HepG2 (cell line): ENCODE measurements around the gene CNKSR3. TPM values are rescaled to one million over a fixed set of nuclear protein-coding genes. Genes with fewer than 3 reads are reported as not detected.

ENCODE experiments used
- ATAC-seq: fragments of 200-7000 bp; cut with Tn5 transposase; 3 replicates; pipeline ENCODE4 v1.9.1; 2020; ENCODE audit warnings: mild to moderate bottlenecking, moderate library complexity
- BruUV-seq: library from RNA; stranded (reverse); fragments of 400-500 nt; replicated peaks from 2 replicates; lab custom pipeline; 2021; lab: Mats Ljungman, UMichigan
- CTCF ChIA-PET: fragments of 300-600 bp; formaldehyde crosslinking; extraction: SDS; loops from one replicate; lab custom pipeline; 2021; ENCODE audit warnings: low total read pairs, inconsistent platforms, low intra/inter-chr PET ratio; lab: Yijun Ruan, JAX
- POLR2A ChIA-PET: fragments of 350-600 bp; sonication (Branson Sonifier 250); formaldehyde crosslinking; loops from one replicate; lab custom pipeline; 2020; ENCODE audit warnings: antibody characterized with exemption, inconsistent platforms; lab: Yijun Ruan, JAX
- DNase-seq: peaks from one replicate; pipeline ENCODE4 v3.0.0-alpha.2; 2015; ENCODE audit warnings: low spot score
- FAIRE-seq: peaks from 3 replicates; lab custom pipeline; 2011; peaks lifted over from hg19 to GRCh38; lab: Jason Lieb, UNC
- H2AFZ ChIP-seq: one replicate; pipeline ENCODE4 v1.6.1; 2011; ENCODE audit warnings: low read length, inconsistent platforms
- H3K27ac ChIP-seq: fragments of 300-600 bp; 3 replicates; pipeline ENCODE4 v1.8.0; 2011; ENCODE audit warnings: mixed run types, mild to moderate bottlenecking, mixed read lengths, low read length, inconsistent platforms; ENCODE audit not compliant: insufficient read depth; ENCODE audit errors: extremely low read length
- H3K27me3 ChIP-seq, 2 experiments: fragments of 200-600 bp in 1 of 2; 2 replicates in 1 of 2; 3 replicates in 1 of 2; pipeline versions ENCODE4 v1.6.0 to v1.8.0; 2011; ENCODE audit warnings: low read length in 2 of 2, mild to moderate bottlenecking in 2 of 2, moderate library complexity in 2 of 2, inconsistent platforms in 1 of 2; ENCODE audit not compliant: insufficient read depth in 2 of 2, control insufficient read depth in 1 of 2
- H3K36me3 ChIP-seq, 2 experiments: fragments of 200-600 bp in 1 of 2; replicated peaks in 1 of 2; 2 replicates in 1 of 2; 3 replicates in 1 of 2; pipeline versions ENCODE4 v1.5.1 to v1.8.0; 2011; ENCODE audit warnings: low read length in 2 of 2, inconsistent platforms in 1 of 2; ENCODE audit not compliant: insufficient read depth in 2 of 2, control insufficient read depth in 1 of 2
- H3K4me1 ChIP-seq: 2 replicates; pipeline ENCODE4 v1.5.1; 2012; ENCODE audit warnings: low read length, inconsistent platforms; ENCODE audit not compliant: insufficient read depth
- H3K4me2 ChIP-seq: 2 replicates; pipeline ENCODE4 v1.6.0; 2011; ENCODE audit warnings: low read depth, low read length, inconsistent platforms
- H3K4me3 ChIP-seq, 3 experiments: fragments of 200-600 bp in 1 of 3; sonication (generic), shearing (Covaris generic) in 1 of 3; replicated peaks in 1 of 3; 2 replicates each; pipeline ENCODE4 v1.5.1; 2011 to 2016; ENCODE audit warnings: low read length in 3 of 3, inconsistent platforms in 2 of 3, low read depth in 2 of 3, mild to moderate bottlenecking in 2 of 3, control low read depth in 1 of 3, mixed read lengths in 1 of 3; ENCODE audit not compliant: insufficient read depth in 1 of 3
- H3K79me2 ChIP-seq: one replicate; pipeline ENCODE4 v1.6.1; 2011; ENCODE audit warnings: low read length, inconsistent platforms; ENCODE audit not compliant: insufficient read depth
- H3K9ac ChIP-seq: 2 replicates; pipeline ENCODE4 v1.6.0; 2011; ENCODE audit warnings: mild to moderate bottlenecking, low read depth, low read length, inconsistent platforms; ENCODE audit not compliant: insufficient read depth
- H3K9me3 ChIP-seq: 2 replicates; pipeline ENCODE4 v1.5.1; 2012; ENCODE audit warnings: mild to moderate bottlenecking, low read length
- H4K20me1 ChIP-seq: 2 replicates; pipeline ENCODE4 v1.6.0; 2011; ENCODE audit warnings: inconsistent platforms, mild to moderate bottlenecking, low read length, moderate library complexity; ENCODE audit not compliant: insufficient read depth
- ATRX ChIP-seq: sonication (generic); formaldehyde crosslinking; IDR thresholded peaks from 2 replicates; pipeline ENCODE4 v1.4.0; 2020; ENCODE audit warnings: missing genetic modification reagents, borderline replicate concordance
- CREBL2 ChIP-seq: sonication (generic); formaldehyde crosslinking; IDR thresholded peaks from 2 replicates; pipeline ENCODE4 v1.8.1; 2023; ENCODE audit warnings: missing genetic modification reagents, mild to moderate bottlenecking, borderline replicate concordance
- E2F2 ChIP-seq: sonication (generic); formaldehyde crosslinking; IDR thresholded peaks from 2 replicates; pipeline ENCODE4 v1.4.0; 2020; ENCODE audit warnings: missing genetic modification reagents, borderline replicate concordance
- KDM1A ChIP-seq: IDR thresholded peaks from 2 replicates; pipeline ENCODE4 v1.6.1; 2016; ENCODE audit warnings: missing compliant biosample characterization
- SKIL ChIP-seq: sonication (generic); formaldehyde crosslinking; IDR thresholded peaks from 2 replicates; pipeline ENCODE4 v1.8.0; 2022; ENCODE audit warnings: missing genetic modification reagents, mild to moderate bottlenecking, moderate library complexity, borderline replicate concordance
- YEATS2 ChIP-seq: sonication (generic); formaldehyde crosslinking; IDR thresholded peaks from 2 replicates; pipeline ENCODE4 v1.4.0; 2020; ENCODE audit warnings: missing genetic modification reagents, borderline replicate concordance
- ZNF138 ChIP-seq: sonication (generic); formaldehyde crosslinking; IDR thresholded peaks from 2 replicates; pipeline ENCODE4 v1.5.0; 2020; ENCODE audit warnings: mild to moderate bottlenecking, low read depth, missing genetic modification reagents
- ZNF441 ChIP-seq: sonication (generic); formaldehyde crosslinking; IDR thresholded peaks from 2 replicates; pipeline ENCODE4 v1.7.0; 2021; ENCODE audit warnings: missing genetic modification reagents, borderline replicate concordance
- ZNF609 ChIP-seq: sonication (generic); formaldehyde crosslinking; IDR thresholded peaks from 2 replicates; pipeline ENCODE4 v1.4.0; 2020; ENCODE audit warnings: mild to moderate bottlenecking, missing genetic modification reagents, borderline replicate concordance
- ZSCAN20 ChIP-seq: sonication (generic); formaldehyde crosslinking; IDR thresholded peaks from 2 replicates; pipeline ENCODE4 v1.4.0; 2020; ENCODE audit warnings: missing genetic modification reagents, mild to moderate bottlenecking, borderline replicate concordance
- ZSCAN31 ChIP-seq: sonication (generic); formaldehyde crosslinking; IDR thresholded peaks from 2 replicates; pipeline ENCODE4 v1.5.0; 2020; ENCODE audit warnings: low read depth, mild to moderate bottlenecking, missing genetic modification reagents
- WGBS: methylation state at CpG from one replicate; pipeline ENCODE4 v1.1.6; 2017; ENCODE audit warnings: low lambda C conversion rate; 5-methylcytosine and 5-hydroxymethylcytosine counted together
- in situ Hi-C: cut with HindIII; loops from 2 replicates; pipeline ENCODE4 v1.10.0; 2017; ENCODE audit warnings: low pct_unique_long_range_greater_than_20kb; ENCODE audit not compliant: extremely low pct_ligation_motif_present
- intact Hi-C: fragments of 100-400 bp; cut with micrococcal nuclease; formaldehyde crosslinking; loops from one replicate; pipeline ENCODE4 v1.10.0; 2022; ENCODE audit not compliant: unreplicated experiment
- polyA plus RNA-seq, 8 experiments: library from polyadenylated mRNA; depleted of rRNA in 3 of 8; stranded (reverse) in 7 of 8; unstranded in 1 of 8; fragments of >200 nt; fragmentation: Illumina TruSeq in 4 of 8; extraction: Trizol in 4 of 8; gene quantifications; 2 replicates each; pipeline versions ENCODE4 v1.2.1 to v1.2.3, GENCODE V29; 2011 to 2016; ENCODE audit warnings: low read depth in 4 of 8, missing spikeins in 1 of 8, mixed read lengths in 1 of 8; ENCODE audit not compliant: insufficient read depth in 1 of 8
- total RNA-seq, 5 experiments: library from RNA; depleted of rRNA; stranded (reverse); fragments of >200 nt; fragmentation: Illumina TruSeq; extraction: Trizol; gene quantifications; 2 replicates each; pipeline ENCODE4 v1.2.3, GENCODE V29; 2016; ENCODE audit warnings: low read depth in 1 of 5

The CNKSR3 gene
- total and polyA plus RNA-seq, 2 of the 13 experiments (the other 11 are each of a cell fraction or from before 2014, with no cell fraction given), result 9.2 to 38.6 TPM

- H3K9ac ChIP-seq, result no peak overlapping the region
- intact Hi-C loops (no loop called here), in situ Hi-C loops (no loop called here)
- no peak for DNase-seq
- H3K4me1 ChIP-seq, result peaks cover 31% of the 10 kb centered on the region
- no peak overlapping the region for H2AFZ ChIP-seq
- no peak for ATAC-seq
- no peak overlapping the region for H3K4me3 ChIP-seq
- no peak for FAIRE-seq
- peaks cover 7% of the 10 kb centered on the region for H4K20me1 ChIP-seq
- no peaks in the 10 kb centered on the region for H3K27me3 ChIP-seq
- 93% methylated on average over 4 of the region's 4 CpGs for WGBS
- CTCF ChIA-PET, result no interaction called here
- H3K4me2 ChIP-seq, result no peak overlapping the region
- H3K9me3 ChIP-seq, result no peaks in the 10 kb centered on the region
- POLR2A ChIA-PET, result no interaction called here
- TF ChIP-seq E2F2 (CRISPR knock-in tag), result no peak
- no peak for TF ChIP-seq KDM1A (CRISPR knock-in tag)
- no peak for TF ChIP-seq SKIL (CRISPR knock-in tag)
- no peak for TF ChIP-seq ZNF138 (CRISPR knock-in tag)
- TF ChIP-seq ZNF441 (CRISPR knock-in tag), result no peak
- no peak for TF ChIP-seq YEATS2 (CRISPR knock-in tag)
- TF ChIP-seq ZSCAN20 (CRISPR knock-in tag), result no peak
- TF ChIP-seq ZNF609 (CRISPR knock-in tag), result no peak
- TF ChIP-seq ATRX (CRISPR knock-in tag), result no peak
- TF ChIP-seq ZSCAN31 (CRISPR knock-in tag), result no peak
- TF ChIP-seq CREBL2 (CRISPR knock-in tag), result no peak
- H3K27ac ChIP-seq, result no peak overlapping the region
- peaks cover 84% of the 10 kb centered on the region for H3K79me2 ChIP-seq
- BruUV-seq, result no TSS peak
- peaks cover 1 to 11% of the 10 kb centered on the region in 2 experiments; a peak in 1 of 5 replicates for H3K36me3 ChIP-seq
Measured at GRCh38 chr6:154482858-154483257, 27.6 kb downstream of the CNKSR3 start.
